Fibroblast of skin of left quadriceps (primary cell): ENCODE results near the gene ADCY2.

ENCODE experiments used
- DNase-seq, 2 experiments: peaks; one replicate each; pipeline ENCODE4 v3.0.0-alpha.2; 2013; ENCODE audit warnings: low read depth in 2 of 2

The ADCY2 gene

DNA sequence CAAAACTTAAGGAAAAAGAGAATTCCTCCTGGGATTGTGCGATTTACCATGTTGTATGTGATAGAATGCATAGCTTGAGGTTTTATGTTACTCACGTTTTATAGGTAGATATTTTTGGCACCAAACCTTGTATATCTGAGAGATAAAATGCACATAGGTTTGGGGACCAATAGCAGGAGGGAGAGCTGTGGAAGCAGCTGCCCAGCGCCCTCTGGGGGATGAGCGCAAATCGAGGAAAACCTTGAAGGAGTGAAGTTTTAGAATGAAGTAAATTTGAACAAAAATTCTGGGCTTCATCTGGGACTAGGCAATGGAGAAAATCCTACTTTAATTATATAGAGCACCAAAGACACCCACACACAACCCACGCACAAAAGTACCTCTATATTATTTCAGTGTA is 197.0 kb downstream of the ADCY2 start:
- no peak for DNase-seq

DNA sequence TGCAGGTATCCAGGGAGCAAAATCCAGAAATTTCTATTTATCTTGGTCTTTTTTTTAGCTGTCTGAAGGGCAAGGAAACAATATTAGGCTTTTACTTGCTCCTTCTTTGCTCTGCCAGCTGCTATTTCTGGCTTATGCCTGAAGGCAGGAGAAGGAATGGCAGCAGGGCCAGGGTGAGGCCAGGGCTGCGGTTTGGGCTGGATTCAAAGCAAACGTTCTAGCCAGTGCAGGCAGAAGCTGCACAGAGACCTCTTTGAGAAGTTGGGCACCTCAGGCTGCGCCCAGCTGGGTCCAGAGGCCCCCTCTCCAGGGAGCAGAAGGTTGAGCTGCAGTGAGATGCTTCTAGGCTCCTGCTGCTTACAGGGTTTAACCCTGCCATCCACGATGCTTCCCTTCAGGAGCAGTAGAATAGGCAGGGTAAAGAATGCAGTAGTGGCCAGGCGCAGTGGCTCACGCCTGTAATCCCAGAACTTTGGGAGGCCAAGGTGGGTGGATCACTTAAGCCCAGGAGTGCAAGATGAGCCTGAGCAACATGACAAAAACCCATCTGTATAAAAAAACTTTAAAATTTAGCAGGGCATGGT is 201.2 kb downstream of the ADCY2 start:
- DNase-seq = no peak

DNA sequence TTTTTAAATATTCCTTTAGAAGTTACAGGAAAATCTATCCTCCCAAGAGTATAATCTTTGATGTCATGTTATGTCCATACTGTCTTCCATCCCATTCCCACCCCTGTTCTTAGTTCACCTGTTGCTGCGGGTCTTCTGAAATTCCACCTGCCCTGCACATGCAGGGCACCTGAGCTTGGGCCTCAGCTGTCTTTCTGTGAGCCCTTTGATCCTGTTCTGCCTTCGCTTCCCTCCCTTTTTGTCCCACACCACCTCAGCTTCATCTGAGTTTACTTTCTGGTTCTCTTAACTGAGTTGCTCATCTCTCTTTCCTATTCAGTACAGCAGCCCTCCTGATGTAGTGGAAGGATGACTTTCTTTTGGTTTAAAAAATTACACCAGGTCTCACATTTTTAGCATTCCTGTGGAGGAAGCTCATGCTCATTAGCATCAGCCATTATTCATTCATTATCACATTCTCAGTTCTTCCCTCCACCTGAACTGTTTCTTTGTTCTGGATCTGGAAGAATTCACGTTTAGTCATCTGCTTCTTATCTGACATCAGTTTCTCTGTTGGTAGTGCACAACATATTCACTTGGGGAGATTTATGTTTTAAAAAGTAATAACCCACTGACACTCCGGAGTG is 211.0 kb downstream of the ADCY2 start:
- no peak for DNase-seq

DNA sequence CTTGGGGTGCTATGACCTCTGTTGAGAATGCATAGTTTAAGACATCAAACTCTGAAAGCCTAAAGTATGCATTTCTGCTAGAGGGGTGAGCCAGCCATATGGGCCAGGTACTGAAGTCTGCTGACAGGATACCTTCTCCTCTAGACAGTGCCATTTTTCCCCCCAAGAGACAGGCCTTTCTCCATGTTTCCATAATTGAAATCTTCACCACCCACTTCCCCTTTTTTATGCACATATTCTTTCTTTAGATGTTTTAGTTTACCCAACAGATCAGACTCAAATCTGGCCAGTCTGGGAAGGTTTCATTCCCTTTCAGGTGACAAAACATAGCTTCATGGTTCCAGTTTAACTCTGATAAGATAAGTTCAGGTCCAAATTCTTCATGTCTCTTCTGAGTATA is 212.8 kb downstream of the ADCY2 start:
- DNase-seq = no peak

DNA sequence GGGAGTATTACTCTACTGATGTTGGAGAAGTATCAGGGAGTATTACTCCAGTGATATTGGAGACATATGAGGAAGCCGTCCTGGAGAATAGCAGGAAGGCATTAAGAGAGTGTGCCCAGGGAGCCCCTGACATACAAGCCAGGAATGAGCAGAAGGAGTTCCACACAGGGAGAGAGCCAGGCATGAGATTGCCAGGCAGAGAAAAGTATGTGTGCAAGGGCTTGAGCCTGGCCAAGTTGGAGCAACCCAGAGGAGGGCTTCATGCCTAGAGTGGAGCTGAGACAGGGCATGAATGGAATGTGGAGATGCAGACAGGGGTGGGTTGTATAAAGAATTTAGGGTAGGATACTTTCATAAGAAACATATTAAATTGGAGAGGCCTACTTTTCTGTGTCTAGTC is 213.8 kb downstream of the ADCY2 start:
- no peak for DNase-seq

DNA sequence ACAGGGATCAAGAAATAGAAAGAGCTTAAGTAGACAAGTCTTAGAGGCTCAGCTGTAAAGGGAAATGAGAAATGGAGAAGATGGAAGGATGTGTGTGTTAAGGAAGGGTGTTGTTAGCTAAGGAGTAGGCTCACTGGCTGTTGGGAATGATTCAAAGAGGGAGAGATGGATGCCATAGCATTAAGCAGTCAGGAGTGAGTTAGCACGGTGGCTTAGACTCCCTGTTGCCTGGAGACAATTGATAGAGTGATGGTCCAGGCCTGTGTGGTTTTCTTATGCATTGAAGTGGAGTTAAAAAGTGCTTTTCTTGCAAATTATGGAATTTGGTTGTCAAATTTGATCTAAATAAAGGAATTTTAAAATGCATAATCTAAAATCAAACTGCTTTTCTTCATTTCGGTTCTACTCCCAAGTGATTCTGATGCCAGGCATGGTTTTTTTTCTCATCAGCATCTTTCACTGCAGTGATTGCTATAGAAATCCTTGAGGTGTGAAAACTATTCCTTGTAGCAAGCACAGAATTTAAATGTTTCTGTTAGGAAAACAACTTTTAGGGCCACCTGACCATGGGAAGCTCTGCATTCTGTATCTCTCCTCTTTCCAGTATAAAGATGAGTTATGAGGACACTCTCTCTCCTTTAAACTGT is 214.7 kb downstream of the ADCY2 start:
- DNase-seq = no peak

DNA sequence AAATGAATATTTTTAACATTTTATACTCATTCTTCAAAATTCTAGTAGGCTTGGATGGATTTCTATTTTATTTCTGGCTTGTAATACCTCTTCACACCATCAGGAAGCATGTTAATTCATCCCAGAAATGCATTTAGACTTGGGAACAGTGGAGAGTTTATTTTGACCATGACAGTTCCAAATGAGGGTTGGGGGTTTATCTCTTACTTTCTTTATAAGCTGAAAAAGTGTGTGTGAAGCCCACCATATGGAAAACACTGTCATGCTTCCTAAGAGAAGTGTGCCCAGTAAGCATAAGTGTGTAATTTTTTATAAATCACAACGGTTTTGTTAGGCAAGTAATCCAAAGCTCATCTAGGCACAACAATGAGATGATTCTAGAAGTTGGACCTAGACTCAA is 215.6 kb downstream of the ADCY2 start:
- no peak for DNase-seq

DNA sequence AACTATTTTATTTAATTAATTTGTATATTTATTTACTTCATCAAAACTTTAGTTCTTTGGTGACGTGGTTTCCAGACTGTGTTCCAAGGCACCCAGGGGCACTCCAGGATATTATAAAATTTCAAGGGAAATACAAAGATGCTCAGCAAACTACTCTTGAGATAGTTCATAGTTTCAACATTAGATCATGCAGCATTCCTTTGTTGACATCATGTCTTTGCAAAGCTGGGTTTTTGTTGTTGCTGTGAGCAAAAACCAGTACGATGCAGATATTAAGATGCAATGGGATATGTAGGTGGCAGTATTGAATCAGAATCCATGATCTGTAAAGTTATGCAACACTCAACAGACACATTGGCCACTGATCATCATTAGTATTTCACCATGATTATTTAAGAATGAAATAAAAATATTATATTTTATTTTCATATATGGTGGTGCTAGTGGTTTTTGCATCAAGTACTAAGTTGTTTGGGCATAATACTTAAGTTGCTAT is 219.7 kb downstream of the ADCY2 start:
- no peak for DNase-seq

DNA sequence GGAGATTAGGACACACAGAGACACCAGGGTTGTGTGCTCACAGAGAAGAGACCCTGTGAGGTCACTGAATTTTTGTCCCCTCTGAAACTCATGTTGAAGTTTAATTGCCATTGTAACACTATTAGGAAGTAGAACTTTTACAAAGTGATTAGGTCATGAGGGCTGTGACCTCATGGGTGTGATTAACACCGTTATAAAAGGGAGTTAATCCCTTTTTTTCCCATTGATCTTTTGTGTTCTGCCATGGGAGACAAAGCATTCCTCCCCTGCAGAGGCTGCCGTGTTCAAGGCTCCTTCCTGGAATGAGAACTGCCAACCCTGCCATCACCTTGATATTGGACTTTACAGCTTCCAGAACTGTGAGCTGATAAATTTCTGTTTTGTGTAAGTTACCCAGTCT is 221.0 kb downstream of the ADCY2 start:
- no peak for DNase-seq

DNA sequence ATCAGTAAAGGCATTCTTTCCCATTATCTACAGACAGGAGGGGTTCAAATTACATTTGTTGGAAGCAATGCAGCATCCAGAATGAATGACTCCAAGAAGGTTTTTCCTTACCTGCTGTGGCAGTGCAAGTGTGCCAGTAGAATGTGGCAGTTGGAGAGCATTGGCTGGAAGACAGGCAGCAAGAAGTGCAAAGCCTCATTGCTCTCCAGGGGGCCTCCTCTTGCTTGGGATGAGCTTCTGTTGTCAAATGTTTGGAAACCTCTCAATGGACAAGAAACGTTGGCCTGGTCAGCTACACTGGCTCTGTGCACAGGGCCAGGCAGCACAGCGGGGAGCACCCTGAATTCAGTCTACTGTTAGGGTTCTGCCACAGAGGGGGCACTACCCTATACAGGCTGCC is 226.6 kb downstream of the ADCY2 start:
- DNase-seq = no peak

DNA sequence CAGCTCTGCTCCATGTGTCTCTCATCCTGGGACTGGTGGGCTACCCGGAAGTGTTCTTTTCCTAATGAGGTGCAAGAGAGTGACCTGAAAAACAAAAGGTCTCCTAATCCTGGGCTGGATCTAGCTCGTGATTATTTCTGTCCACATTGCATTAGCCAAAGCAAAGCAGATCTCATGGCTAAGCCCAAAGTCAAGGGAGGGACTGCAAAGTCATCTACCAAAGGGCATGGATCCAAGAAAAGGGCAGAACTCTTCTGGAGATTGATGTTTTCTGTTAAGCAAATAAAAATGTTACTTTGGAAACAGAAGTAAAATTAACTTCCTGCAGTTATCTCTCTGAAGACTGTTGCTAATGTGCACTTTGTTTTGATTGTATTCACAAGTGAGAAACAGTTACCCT is 229.8 kb downstream of the ADCY2 start:
- DNase-seq = no peak

DNA sequence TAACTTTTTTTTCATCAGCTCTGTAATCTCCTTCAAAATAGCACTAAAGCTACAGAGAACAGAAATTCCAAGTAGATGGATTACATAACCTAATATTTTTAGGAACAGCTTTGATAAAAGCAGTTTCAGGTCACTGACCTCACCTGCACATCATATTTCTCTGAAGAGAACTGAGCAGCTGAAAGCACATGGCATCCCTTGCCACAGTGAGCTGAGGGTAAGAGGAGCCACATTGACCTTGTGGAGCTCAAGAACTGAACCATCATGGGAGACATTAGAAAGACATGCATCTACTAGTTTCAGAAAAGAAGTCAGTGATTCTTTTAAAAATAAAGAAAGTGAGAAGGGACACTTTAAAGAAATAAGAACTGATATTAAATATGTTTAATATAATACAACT is 232.3 kb downstream of the ADCY2 start:
- no peak for DNase-seq

DNA sequence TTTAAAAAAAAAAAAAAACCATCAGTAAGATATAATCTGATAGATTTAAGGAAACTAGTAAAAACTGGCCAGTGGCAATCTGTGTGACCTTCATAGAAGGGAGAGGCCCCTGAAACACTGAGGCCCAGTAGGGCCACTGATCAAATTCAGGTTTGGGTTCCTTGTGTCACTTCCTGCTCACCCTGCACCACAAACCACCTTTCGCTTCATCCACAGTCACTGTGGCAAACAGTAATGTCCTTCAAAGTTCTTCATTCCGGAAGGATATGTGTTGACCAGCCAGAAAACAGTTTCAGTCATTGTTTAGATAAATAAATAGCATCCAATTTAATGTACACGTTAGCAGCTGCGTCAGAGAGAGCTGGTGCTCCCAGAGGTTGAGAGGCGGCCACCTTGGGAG is 232.9 kb downstream of the ADCY2 start:
- no peak for DNase-seq

DNA sequence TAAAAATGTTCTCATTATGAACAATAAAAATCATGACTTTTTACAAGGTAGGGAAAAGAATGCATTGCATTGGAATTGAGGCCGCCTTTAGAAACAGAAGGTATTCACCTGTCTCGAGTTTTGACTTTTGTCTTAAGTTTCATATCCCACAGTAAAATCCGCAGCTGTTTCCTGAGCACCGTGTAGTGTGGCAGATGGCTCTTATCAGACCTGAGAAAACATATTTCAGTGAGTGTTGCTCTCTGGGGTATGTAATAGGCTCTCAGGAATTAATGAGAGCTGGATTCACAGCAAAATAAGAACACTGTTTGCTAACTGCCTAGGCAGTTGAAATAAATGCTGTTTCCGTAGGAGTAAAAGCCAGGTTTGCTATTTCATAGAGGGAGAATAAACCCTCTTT is 233.6 kb downstream of the ADCY2 start:
- no peak for DNase-seq

DNA sequence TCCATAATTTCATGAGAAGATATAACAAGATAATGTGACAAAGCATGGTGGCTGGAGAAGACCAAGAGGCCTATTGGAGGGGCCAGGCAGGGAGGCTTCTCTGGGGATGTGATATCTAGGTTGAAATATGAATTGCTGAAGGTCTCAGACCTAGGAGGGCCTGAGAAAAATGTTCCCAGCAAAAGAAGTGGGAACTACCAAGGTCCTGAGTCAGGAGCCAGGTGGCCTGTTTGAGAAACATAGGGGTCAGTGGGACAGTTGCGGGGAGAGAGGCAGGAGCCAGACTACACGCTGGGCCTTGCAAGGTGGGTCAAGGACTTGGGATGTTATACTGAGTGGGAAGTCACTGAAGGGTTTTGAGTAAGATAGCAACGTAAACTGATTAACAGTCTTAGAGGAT is 238.9 kb downstream of the ADCY2 start:
- no peak for DNase-seq

DNA sequence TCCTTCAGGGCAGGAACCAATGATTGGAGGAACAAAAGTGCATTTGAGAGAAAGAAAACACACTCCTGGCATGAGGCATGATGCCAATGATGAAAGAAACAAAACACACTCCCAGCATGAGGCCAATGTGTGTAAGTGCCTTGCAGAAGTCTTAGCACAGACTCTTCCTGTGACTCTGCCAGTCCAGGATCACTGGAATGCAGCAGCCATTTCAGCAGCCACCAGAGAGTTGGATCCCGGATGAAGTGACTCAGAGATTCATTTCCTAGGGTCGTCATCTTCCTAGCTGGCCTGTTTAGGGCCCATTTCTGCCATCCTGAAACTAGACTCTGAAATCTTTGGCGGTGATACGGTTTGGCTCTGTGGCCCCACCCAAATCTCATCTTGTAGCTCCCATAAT is 242.5 kb downstream of the ADCY2 start:
- DNase-seq = no peak

DNA sequence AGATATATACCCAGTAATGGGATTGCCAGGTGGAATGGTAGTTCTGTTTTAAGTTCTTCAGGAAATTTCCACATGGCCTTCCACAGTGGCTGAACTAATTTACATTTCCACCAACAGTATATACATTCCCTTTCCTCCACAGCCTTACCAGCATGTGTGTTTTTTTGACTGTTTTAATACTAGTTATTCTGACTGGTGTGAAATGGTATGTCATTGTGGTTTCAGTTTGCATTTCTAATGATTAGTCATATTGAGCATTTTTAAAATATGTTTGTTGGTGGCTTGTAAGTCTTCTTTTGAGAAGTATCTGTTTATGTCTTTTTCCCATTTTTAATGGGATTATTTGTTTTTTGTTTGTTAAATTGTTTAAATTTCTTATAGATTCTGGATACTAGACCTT is 246.1 kb downstream of the ADCY2 start:
- DNase-seq = no peak

DNA sequence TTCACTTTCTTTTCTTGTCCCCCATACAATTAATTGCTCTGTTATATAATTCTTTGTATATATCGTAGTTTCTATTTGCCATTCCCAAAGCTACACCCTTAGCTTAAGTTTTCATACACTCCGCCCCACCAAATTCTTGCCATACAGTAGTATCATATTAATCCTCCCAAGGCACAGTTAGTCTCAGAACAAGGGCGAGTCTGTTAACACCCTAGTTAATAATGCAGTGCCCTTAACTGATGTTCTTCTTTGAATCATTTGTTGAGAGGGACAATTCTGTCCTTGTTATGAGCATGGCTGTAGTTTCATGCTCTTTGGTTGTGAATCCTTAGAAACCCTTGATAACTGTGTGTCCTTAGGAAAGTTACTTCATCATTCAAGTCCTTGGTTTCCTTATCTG is 248.8 kb downstream of the ADCY2 start:
- no peak for DNase-seq

DNA sequence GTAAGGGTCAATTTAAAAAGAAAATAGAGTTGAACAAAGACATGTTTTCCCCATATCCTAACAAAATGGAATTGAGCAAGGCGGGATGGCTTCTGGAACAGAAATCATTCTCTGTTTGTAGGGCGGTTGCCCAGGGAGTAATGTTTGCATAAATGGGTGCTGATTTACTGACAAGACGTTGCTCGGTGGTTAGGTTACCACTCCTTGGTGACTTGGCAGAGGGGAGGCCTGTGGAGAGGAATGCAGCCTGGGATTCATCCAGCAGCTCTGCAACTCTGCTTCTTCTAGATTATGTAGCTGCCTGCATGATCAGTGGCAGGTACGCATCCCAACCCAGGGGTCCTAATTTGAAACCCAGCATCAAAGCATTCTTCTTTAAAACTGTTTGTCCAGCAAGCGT is 254.8 kb downstream of the ADCY2 start:
- no peak for DNase-seq

DNA sequence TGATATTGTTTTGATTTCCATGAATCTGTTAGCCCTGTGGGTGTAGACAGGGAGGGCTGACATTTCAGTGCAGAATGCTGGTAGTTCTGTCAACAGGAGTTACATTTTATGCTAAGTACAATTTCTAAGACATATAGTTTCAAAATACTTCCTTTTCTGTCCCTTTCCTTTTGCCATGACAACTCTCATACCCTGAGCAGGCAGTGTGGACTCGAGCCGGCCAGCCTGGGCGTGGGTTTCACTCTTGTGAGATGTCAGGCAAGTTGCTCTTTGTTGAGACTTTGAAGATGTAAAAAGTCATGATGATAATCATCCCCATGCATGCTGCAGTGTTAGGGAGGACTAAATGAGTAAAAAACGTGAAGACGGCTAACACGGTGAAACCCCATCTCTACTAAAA is 257.1 kb downstream of the ADCY2 start:
- DNase-seq = no peak

DNA sequence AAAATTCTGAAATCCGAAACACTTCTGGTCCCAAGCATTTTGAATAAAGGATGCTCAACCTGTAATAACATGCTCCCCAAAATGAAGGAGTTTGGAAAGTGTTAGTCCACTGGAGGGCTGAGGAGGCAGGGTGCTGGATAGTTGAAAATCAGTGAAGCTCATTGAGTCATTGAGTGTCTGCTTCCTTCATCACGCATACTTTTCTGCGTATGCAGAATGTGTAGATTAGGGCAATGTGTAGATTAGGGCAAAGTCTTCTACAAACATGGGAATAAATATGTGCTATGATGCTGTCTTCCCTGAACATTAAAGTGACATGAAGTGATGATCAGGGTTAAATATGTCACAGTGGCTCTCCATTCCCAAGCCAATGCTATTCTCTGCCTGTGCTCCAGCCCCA is 261.2 kb downstream of the ADCY2 start:
- DNase-seq = no peak

DNA sequence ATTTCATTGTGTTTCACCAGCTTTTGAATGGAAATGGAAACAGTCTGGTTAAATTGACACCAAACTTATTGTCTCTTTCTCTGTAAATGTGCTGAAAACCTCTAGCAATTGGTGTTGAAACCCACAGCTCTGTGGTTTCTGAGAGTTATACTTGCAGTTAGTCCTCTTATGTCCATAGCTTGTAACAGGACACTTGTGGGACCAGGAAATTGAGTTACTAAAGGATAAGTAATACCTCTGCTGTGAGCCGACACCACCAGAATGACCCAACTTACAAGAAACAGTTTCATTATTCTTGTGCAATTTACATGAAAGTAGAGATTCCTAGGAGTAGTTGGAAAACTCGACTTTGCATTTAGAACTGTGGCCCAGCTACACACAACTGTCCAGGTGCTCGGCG is 263.5 kb downstream of the ADCY2 start:
- DNase-seq = no peak

DNA sequence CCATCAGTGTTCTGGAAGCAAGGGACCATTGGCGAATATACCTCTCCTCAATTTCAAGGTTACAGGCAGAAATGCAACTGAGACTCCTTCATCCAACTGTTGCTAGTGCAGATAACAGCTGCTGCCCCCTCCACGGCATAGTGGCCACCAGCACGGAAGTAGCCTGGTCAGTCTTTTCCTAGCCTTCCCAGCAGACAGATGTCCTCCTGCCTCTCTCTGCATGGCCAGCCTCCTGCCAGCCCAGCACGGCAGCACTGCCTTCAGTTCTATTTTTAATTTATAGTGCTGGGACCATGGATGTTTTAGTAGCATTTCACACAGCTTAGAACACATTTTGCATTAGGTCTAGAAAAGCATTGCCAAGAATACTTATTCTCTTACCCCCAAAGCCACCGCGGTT is 266.4 kb downstream of the ADCY2 start:
- DNase-seq = no peak

DNA sequence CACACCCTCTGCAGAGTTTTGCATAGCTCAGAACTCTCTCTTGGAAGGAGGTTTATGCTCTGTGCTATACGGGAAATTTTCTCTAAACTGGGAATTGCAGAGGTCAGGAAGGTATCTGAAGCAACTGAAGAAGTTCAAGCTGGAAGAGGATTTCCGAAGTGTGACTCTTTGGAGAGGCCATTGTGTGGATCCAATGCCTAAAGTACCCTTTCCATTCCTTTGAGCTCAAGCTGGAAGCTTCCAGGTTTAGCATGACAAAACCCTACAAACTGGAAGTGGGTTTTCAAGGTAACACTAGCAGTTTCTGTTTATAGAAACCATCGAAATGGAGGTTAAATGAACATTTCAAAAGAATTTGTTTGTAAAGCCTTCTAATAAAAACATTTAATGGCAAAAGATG is 267.9 kb downstream of the ADCY2 start:
- DNase-seq = no peak
